ENCODE data around the gene NEUROD2.

DNA sequence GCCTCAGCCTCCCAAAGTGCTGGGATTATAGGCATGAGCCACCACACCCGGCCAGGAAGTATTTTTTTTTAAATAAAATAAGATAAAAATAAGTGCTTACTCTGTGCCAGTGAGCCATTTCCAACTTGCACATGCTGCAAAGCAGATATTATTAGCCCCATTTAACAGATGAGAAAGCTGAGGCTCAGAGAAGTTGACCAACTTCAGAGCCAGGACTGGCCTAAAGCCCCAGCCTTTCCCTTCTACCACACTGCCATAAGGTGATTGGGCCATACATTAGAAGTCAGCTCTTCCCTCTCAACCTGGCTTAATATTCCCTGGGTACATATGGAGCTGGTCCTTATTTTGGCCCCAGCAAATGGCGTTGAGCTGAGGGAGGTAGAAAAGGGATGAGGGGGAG, 25.1 kb downstream of the NEUROD2 start:
- TF ChIP-seq, protein P1, sequence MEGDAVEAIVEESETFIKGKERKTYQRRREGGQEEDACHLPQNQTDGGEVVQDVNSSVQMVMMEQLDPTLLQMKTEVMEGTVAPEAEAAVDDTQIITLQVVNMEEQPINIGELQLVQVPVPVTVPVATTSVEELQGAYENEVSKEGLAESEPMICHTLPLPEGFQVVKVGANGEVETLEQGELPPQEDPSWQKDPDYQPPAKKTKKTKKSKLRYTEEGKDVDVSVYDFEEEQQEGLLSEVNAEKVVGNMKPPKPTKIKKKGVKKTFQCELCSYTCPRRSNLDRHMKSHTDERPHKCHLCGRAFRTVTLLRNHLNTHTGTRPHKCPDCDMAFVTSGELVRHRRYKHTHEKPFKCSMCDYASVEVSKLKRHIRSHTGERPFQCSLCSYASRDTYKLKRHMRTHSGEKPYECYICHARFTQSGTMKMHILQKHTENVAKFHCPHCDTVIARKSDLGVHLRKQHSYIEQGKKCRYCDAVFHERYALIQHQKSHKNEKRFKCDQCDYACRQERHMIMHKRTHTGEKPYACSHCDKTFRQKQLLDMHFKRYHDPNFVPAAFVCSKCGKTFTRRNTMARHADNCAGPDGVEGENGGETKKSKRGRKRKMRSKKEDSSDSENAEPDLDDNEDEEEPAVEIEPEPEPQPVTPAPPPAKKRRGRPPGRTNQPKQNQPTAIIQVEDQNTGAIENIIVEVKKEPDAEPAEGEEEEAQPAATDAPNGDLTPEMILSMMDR (IDR thresholded peaks at IDR 0.05 in 8 of 11, conservative IDR thresholded peaks at IDR 0.05 in 3 of 11): no peak
- TF ChIP-seq POLR2A (IDR thresholded peaks at IDR 0.05): no peak

Measured in spleen (tissue), 7 donors.